HL-60 (cell line): ENCODE measurements around the gene NAB2.

Experiments used
- DNase-seq, 2 experiments: peaks; one replicate each; pipeline ENCODE4 v3.0.0-alpha.2; 2010 to 2020; ENCODE audit warnings: low read depth in 1 of 2, low spot score in 1 of 2
- H3K27ac ChIP-seq: fragments of 250-450 bp; sonication (Bioruptor Pico); replicated peaks from 2 replicates; pipeline ENCODE4 v1.5.1; 2020; ENCODE audit warnings: mild to moderate bottlenecking, moderate library complexity
- H3K27me3 ChIP-seq: fragments of 250-450 bp; sonication (Bioruptor Pico); 2 replicates; pipeline ENCODE4 v1.5.1; 2021; ENCODE audit warnings: mild to moderate bottlenecking, moderate library complexity; ENCODE audit not compliant: insufficient read depth, poor library complexity, severe bottlenecking
- H3K4me3 ChIP-seq: replicated peaks from 2 replicates; pipeline ENCODE4 v1.5.1; 2011; ENCODE audit warnings: mild to moderate bottlenecking, control low read depth, low read length; ENCODE audit not compliant: insufficient read depth
- CTCF ChIP-seq: IDR thresholded peaks from one replicate; pipeline ENCODE4 v1.5.1; 2011; ENCODE audit warnings: low read length, control low read depth, inconsistent platforms; ENCODE audit not compliant: insufficient read depth
- GABPA ChIP-seq: IDR thresholded peaks from 2 replicates; pipeline ENCODE4 v1.6.1; 2012; ENCODE audit warnings: low read depth
- POLR2AphosphoS5 ChIP-seq: IDR thresholded peaks from 2 replicates; pipeline ENCODE4 v1.6.1; 2012; ENCODE audit warnings: low read depth
- REST ChIP-seq: IDR thresholded peaks from 2 replicates; pipeline ENCODE4 v1.6.1; 2012; ENCODE audit warnings: low read depth; ENCODE audit not compliant: insufficient replicate concordance
- SPI1 ChIP-seq: IDR thresholded peaks from 2 replicates; pipeline ENCODE4 v1.6.1; 2012; ENCODE audit warnings: low read depth, mild to moderate bottlenecking, borderline replicate concordance

The NAB2 gene

GRCh38 chr12:57057067-57057751 is 31.7 kb upstream of the NAB2 start:
- no peak for DNase-seq
- no peak overlapping the region for H3K4me3 ChIP-seq
- no peak for TF ChIP-seq POLR2AphosphoS5
- TF ChIP-seq REST: no peak
- no peak for TF ChIP-seq GABPA
- no peak for TF ChIP-seq SPI1
- no peak for TF ChIP-seq CTCF
- H3K27ac ChIP-seq: no peak overlapping the region
- no peaks in the 10 kb centered on the region for H3K27me3 ChIP-seq

- no peaks in the 10 kb centered on the region for H3K27me3 ChIP-seq
- TF ChIP-seq REST: no peak
- no peak for TF ChIP-seq POLR2AphosphoS5
- no peak for TF ChIP-seq GABPA
- no peak for TF ChIP-seq SPI1
- TF ChIP-seq CTCF: no peak
- H3K27ac ChIP-seq: no peak overlapping the region
- DNase-seq: no peak
- H3K4me3 ChIP-seq: no peak overlapping the region
These were observed 30.5 kb upstream of the NAB2 start for GRCh38 chr12:57058454-57058853.

- H3K4me3 ChIP-seq: no peak overlapping the region
- no peaks in the 10 kb centered on the region for H3K27me3 ChIP-seq
- DNase-seq: no peak
- H3K27ac ChIP-seq: peak overlapping the region; percentile 36
- TF ChIP-seq POLR2AphosphoS5 (no peak), CTCF (no peak)
These were observed 24.8 kb upstream of the NAB2 start for GRCh38 chr12:57063991-57064685.

- no peak for DNase-seq
- TF ChIP-seq REST (no peak), SPI1 (no peak), POLR2AphosphoS5 (no peak), GABPA (no peak), CTCF (no peak)
- H3K27me3 ChIP-seq: no peaks in the 10 kb centered on the region
- H3K4me3 ChIP-seq: no peak overlapping the region
- H3K27ac ChIP-seq: no peak overlapping the region
These were observed 22.7 kb upstream of the NAB2 start for GRCh38 chr12:57066245-57066644.
